ENCODE results near the gene COLGALT1.

Gene COLGALT1

GRCh38 chr19:17627921-17628320 is 72.5 kb downstream of the COLGALT1 start:
- no peak overlapping the region for H3K4me3 ChIP-seq (replicated peaks; ENCODE audit: low read depth, low read length)
- TF ChIP-seq CTCF (IDR thresholded peaks at IDR 0.05; ENCODE audit: low read length, missing control alignments) = no peak
- DNase-seq (ENCODE audit: low read depth) = no peak

GRCh38 chr19:17629760-17630159 is 74.3 kb downstream of the COLGALT1 start:
- DNase-seq (ENCODE audit: low read depth) = no peak
- H3K4me3 ChIP-seq (replicated peaks; ENCODE audit: low read depth, low read length) = no peak overlapping the region
- no peak for TF ChIP-seq CTCF (IDR thresholded peaks at IDR 0.05; ENCODE audit: low read length, missing control alignments)

- no peak for DNase-seq (ENCODE audit: low read depth)
- H3K4me3 ChIP-seq (replicated peaks; ENCODE audit: low read depth, low read length) = no peak overlapping the region
- TF ChIP-seq CTCF (IDR thresholded peaks at IDR 0.05; ENCODE audit: low read length, missing control alignments) = no peak
Observed at GRCh38 chr19:17632577-17632976, 77.1 kb downstream of the COLGALT1 start.

All from fibroblast of pulmonary artery (primary cell).